GM21529 (cell line): ENCODE data around the gene C1QA.
"Not testable (repeated sequence)": the region's sequence is repeated elsewhere in the genome, so short reads cannot be mapped to it uniquely, and the experiment has no call there.

Experiments
- ATAC-seq: cut with Tn5 transposase; IDR thresholded peaks from one replicate; pipeline ENCODE4 v1.9.1; 2021; ENCODE audit not compliant: unreplicated experiment

The C1QA gene

DNA sequence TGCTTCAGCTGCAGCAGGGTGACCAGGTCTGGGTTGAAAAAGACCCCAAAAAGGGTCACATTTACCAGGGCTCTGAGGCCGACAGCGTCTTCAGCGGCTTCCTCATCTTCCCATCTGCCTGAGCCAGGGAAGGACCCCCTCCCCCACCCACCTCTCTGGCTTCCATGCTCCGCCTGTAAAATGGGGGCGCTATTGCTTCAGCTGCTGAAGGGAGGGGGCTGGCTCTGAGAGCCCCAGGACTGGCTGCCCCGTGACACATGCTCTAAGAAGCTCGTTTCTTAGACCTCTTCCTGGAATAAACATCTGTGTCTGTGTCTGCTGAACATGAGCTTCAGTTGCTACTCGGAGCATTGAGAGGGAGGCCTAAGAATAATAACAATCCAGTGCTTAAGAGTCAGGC, 2.9 kb downstream of the C1QA start:
- no peak for ATAC-seq

DNA sequence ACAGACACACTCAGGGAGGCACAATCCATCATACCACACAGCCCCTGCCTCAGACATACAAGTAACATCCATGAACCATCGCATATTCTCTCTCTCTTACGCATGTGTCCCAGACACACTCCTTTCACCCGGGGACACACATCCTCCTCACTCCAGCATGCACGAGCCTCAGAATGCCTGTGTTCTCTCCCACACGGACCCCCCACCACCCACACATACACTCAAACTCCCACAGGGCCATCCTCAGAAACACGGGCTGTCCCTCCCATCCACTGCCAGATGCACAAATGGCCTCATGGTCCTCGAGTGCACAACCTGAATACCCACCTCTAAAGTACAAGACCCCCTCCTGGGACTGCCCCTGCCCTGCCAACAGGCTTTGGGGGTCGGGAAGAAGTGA, 4.8 kb downstream of the C1QA start:
- ATAC-seq: no peak

DNA sequence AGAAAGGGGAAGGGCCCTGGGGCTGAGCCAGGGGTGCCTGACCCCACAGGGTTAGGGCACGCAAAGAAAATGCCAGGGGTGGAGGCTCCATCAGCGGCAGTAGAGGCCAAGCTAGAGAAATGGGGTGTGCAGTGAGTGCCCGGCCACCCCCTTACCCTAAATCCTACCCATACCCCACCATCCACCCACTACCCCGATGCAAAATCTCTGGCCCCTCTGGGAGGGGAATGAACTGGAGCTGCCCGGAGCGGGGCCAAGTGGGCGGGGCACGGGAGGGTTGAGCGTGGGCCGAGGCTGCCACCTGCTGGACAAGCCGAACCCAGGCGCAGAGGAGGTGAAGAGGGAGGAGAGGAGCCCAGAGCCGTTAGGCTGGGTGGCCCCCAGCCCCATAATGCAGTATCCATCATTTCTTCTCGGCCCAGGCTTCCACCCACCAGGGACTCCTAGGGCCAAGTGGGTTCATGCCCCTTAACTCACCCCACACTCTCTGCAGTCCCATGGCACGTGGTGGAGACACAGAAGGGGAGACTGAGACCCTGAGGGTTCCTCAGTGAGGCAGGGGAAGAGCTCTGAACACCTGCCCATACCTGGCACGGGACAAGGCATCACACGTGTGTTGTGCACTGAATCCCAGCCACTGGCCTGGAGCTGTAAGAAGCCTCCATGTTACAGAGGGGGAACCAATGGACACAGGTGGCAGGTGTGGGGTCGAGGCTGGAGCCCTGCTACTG, 5.6 kb downstream of the C1QA start:
- no peak for ATAC-seq

DNA sequence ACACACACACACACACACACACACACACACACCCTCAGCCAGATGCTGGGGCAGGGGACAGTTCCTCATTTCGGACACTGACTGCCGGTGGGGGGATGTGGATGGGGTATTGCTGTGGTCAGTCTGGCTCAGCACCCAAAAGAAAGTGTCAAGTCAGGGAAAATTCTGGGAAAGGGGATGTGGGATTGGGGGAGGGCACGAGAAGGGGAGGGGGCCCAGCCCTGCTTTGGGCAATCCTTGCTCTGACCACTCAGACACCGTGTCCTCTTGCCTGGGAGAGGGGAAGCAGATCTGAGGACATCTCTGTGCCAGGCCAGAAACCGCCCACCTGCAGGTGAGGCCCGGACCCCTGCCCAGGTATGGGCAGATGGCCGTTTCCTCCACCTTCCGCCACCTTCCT, 7.0 kb downstream of the C1QA start, which contains the start of gene C1QC:
Gene C1QC (plus strand): TSS at position 253 of the 400 bp plus-strand sequence. CDS start 391 bp downstream, outside the sequence.
- no peak for ATAC-seq

DNA sequence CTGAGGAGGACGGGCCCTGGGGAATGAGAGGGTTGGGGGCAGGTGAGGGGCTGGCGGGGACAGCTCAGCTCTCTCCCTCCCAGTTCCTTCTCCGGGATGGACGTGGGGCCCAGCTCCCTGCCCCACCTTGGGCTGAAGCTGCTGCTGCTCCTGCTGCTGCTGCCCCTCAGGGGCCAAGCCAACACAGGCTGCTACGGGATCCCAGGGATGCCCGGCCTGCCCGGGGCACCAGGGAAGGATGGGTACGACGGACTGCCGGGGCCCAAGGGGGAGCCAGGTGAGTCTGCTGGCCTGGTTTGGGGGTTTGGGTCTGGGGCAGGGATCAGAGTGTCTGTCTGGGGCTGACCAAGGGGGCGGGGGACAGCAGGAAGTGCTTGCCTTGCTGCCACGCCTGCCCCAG, 7.5 kb downstream of the C1QA start:
- no peak for ATAC-seq

DNA sequence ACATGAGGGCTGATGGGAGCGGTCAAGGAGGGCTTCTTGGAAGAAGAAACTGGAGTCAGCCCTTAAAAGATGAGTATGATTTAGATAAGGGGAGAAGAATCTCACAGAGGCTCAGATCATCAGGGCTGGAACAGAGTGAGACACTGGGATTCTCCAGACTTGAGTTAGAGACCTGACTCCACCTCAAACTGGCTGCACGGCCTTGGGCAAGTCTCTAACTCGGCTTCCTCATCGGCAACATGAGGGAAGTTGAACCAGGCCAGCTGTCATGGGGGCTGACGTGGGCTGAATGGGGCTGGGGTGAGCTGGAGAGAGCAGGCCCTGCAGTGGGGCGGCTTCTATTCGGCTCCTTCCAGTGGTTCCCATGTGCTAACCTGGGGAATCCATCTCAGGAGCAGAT, 9.5 kb downstream of the C1QA start:
- ATAC-seq: no peak

DNA sequence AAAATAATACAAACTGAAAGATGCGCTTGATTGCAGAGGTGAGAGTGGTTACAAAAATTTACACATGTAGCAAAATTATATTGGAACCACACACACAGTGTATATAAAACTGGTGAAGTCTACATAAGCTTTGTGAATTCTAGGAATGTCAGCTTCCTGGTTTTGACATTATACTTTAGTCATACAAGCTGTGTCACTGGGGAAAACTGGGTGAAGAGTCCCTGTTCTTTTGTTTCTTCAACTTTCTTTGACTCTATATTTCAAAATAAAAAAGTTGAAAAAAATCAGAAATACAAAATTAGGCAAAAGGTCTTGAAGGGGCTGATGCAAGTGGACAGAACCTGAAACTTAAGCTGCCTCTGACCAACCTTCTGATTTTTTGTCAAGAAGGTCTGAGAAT, 10.0 kb downstream of the C1QA start:
- no peak for ATAC-seq

DNA sequence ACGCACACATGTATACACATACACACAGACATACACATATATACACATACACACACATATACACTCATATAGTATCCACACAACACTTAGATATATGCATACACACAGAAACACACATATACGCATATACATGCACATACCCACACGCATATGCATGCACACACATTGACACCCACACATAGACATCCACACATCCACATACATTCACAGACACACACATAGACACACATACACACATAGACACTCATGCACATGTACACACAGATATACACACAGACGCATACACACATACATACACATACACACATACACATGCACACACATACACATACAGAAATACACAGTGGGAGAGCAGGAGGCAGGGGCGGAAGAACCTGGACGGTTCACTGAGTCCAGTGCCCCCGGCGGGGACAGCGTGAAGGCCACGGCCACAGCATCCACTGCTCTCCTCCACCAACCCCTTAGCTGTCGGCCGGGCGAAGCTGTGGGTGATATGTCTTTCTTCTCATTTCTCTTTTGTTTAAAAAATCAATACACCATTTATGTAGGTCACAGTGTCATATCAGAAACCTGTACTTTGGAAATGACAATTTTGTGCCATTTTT, 13.8 kb downstream of the C1QA start:
- ATAC-seq: no peak

DNA sequence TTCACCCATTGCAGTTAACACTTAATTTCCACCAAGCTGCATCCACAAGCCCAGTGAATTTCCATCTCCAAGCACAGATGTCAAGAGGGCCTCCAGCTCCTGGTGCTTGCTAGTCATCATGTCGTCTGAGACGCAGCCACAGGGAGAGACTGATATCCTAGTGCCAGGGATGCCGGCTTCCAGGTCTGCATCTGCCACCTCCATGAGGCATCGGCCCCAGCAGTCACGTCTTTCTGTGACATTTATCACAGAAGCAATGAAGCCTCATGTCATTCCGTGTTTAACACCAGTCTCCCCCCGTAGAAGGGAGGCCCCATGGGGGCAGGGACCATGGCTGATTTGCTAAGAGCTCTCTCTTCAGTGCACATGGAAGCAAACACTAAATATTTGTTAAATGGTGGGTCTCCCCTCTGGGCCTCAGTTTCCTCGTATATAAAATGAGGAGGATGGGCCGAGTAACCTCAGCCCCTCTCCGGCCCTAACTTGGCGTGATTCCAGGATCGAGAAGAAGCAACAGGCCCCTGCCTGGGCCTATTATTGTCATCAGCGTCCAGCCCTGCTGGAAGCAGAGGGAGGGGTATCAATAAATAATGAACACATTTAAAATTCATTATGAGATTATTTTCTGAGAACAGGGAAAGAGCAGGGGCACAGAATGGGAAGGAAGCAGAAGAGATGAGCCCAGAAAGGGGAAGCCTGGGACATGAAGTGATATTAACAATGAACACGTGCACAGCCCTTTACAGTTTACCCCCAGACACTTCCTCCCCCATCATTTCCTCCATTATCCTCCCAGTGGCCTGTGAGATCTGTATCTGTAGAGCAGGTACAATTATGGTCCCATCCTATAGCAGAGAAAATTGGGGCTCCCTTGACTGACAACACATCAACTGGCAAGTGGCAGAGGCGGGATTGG, 15.8 kb downstream of the C1QA start:
- ATAC-seq: no peak

DNA sequence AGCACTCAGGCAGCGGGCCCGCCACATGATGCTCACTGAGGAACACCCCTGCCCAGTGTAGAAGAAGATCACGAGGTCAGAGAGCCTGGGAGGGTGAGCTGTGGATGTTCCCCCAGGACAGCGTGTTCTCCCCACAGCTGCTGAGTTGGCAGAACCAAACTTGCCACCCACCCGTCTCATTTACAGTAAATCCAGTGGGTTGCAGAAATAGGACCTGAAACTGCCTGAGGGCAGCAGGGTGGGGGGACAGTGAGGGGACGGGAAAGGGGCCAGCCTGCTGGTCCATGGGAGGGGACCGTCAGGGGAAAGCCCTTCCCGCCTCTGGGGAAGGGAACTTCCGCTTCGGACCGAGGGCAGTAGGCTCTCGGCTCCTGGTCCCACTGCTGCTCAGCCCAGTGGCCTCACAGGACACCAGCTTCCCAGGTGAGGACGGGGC, 16.5 kb downstream of the C1QA start, which contains the start of gene C1QB:
Gene C1QB (plus strand): TSS at position 356 of the 436 bp plus-strand sequence. CDS start 6,227 bp downstream, outside the sequence.
- no peak for ATAC-seq

DNA sequence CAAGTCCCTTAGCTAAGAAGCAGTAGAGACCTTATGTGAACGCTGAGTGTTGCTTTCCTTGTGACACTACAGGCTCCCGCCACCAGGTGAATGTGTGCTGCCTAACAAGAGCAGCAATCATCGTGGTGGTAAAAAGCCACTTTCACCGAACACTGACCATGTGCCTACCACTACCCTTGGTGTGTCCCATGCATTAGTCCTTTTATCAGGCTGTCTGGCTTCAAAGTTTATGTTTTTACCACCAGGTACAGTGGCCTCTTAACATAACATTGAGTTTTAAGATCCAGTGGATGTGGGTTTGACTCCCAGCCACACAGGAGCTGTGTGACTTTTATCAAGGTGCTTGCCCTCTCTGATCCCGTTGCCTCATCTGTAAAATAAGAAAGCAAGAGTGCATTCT, 18.3 kb downstream of the C1QA start:
- no peak for ATAC-seq

DNA sequence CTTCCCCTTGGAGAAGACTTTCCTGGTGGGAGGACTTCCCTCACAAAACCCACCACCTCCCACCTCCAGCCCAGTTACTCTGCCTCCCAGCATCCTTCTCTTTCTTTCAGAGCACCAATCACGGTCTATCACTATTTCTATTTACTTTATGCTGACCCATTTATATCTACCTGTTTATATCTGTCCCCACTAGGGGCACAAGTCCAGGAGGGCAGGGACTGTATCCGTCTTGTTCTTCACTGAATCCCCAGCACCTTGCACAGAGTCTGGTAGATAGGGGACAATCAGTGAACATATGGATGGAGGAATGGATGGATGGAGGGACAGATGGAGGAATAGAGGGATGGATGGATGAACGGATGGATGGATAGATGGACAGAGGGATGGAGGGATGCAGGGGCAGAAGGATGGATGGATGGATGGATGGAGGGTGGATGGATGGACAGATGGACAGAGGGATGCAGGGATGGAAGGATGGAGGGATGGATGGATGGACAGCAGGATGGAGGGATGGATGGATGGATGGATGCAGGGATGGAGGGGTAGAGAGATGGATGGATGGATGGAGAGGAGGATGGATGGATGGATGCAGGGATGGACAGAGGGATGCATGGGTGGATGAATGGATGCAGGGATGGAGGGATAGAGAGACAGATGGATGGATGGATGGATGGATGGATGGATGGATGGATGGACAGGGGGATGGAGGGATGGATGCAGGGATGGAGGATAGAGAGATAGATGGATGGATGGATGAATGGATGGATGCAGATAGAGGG, 22.1 kb downstream of the C1QA start:
- no peak for ATAC-seq

DNA sequence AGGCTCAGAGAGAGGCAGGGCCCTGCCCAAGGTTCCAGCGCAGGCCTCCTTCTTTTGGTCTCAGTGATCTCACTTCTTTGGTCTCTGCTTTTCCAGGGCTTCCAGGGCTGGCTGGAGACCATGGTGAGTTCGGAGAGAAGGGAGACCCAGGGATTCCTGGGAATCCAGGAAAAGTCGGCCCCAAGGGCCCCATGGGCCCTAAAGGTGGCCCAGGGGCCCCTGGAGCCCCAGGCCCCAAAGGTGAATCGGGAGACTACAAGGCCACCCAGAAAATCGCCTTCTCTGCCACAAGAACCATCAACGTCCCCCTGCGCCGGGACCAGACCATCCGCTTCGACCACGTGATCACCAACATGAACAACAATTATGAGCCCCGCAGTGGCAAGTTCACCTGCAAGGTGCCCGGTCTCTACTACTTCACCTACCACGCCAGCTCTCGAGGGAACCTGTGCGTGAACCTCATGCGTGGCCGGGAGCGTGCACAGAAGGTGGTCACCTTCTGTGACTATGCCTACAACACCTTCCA, 24.4 kb downstream of the C1QA start:
- no peak for ATAC-seq

DNA sequence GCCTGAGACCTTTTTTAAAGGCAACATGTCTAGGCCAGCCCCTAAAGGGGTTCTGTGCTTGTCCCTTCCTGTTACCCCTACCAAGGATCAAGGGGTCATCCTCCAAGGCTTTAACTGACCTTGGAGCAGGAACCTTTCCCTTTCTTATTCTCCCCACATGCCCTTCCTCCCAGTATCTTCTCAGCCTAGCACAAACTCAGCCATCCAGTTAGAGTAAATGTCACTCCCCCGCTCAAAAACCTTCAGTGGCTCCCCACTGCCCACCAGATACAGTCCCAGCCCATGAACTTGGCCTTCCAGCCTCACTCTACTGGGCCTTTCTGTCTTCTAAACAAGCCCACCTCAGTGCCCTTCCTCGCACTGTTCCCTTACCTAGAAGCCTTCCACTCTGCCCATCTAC, 25.5 kb downstream of the C1QA start:
- ATAC-seq: no peak

DNA sequence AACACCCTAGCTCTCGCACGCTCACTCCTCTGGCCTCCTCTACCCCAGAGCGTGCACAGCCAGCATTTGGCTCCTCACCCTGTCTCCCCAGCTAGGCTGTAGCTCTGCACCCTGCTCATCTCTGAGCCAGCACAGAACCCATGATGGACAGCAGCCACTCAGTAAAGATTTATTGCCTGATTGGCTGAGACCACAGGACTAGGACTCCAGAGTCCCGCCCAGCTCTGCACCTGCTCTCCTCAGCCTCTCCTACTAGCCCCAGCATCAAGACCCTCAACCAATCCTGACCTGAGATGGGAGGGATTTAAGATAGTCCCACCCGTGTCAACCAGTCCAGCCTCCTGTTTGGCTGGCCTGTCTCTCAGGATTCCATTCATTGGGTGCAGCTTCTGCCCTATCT, 25.9 kb downstream of the C1QA start:
- no peak for ATAC-seq

DNA sequence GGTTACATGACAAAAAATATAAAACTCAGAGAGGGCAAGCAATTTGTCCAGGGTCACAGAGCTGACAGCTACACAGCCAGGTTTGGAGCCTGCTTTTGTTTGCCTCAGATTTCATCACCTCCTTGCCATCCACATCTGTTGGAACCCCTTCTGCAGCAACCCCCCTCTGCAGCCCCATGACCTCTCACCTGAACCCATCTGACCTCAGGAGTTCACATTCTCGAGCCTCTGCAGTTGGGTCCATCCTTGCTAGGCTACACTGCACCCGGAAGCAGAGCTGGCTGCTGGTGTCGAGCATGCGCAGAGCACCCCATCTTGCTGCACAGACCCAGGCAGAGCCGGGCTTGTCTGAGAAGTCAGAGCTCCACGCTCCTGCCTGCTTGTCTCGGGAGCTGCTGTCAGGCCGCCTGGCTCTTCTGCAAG, 26.6 kb downstream of the C1QA start:
- no peak for ATAC-seq

DNA sequence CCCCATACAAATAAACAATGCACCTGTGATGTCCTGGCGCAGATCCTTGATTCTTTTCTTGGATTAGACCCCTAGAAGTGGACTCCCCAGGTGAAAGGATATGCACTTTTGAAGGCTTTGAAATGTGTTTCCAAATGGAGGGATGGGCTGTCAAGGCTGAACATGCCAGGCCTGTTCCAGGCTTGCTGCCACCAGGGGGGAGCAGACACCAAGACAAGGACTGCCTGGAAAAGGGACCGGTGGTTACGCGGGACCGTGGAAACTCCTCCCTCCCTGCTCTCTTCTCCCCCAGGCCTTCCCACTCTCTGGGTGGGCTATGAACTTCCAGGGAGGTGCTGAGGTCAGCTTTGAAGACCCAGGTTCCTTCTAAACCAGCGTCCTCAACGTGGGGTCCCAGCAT, 29.3 kb downstream of the C1QA start:
- ATAC-seq: no peak

DNA sequence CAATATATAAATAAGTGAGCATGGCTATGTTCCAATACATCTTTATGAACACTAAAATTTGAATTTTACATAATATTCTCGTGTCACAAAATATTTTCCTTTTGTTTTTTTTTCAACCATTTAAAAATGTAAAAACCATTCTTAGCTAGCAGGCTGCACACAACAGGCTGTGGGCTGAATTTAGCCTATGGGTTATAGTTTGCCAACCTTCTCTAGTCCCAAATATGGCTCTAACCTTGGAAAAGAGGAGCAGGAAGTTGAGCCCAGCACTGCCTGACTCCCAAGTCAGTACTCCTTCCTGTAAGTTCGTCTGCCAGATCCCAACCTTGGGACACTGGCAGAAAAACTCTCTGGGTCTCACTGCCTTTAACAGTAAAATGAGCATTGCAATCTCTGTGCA, 30.0 kb downstream of the C1QA start:
- no peak for ATAC-seq

DNA sequence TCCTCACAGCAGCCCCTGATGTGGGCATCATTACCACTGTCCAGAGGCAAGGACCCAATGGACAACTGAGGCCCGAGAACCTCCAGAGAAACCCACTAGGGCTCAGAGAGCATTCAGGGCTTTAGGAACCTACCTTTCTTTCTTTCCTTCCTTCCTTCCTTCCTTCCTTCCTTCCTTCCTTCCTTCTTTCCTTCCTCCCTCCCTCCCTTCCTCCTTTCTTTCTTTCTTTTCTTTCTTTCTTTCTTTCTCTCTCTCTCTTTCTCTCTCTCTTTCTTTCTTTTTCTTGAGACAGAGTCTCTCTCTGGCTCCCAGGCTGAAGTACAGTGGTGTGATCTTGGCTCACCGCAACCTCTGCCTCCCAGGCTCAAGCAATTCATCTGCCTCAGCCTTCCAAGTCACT, 32.4 kb downstream of the C1QA start:
- not testable (repeated sequence) for ATAC-seq

DNA sequence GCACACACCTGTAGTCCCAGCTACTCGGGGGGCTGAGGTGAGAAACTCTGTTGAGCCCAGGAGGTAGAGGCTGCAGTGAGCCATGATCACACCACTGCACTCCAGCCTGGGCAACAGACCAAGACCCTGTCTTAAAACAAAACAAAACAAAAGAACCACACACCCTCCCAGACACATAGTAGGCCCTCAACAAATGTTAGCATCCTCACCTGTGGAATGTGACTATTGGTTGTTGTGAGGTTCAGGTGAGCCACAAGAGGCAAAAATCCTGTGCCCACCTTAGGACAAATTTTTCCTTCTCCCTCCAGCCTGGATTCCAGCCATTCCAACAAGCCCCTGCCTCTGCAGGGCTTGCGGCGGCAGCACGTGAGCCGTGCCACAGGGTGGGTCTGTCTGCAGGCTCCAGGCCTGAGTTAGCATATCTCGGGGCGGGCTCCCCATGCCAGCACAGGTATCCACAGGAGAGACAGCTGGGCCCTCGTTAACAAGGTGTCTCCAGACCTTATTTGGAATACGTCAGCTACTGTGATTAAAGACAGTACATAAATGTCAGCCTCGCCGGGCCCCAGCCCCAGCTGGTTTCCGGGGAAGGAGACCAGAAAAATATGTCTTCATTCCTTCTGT, 34.0 kb downstream of the C1QA start:
- no peak for ATAC-seq
